GM12874 (cell line): ENCODE data around the gene KIF5A.

Experiments used
- TF ChIP-seq, protein P1 (sequence below): IDR thresholded peaks from 2 replicates; pipeline ENCODE4 v1.5.1; 2011; ENCODE audit warnings: low read depth, mild to moderate bottlenecking, control low read depth, low read length, moderate library complexity; ENCODE audit not compliant: insufficient read depth

The KIF5A gene

DNA sequence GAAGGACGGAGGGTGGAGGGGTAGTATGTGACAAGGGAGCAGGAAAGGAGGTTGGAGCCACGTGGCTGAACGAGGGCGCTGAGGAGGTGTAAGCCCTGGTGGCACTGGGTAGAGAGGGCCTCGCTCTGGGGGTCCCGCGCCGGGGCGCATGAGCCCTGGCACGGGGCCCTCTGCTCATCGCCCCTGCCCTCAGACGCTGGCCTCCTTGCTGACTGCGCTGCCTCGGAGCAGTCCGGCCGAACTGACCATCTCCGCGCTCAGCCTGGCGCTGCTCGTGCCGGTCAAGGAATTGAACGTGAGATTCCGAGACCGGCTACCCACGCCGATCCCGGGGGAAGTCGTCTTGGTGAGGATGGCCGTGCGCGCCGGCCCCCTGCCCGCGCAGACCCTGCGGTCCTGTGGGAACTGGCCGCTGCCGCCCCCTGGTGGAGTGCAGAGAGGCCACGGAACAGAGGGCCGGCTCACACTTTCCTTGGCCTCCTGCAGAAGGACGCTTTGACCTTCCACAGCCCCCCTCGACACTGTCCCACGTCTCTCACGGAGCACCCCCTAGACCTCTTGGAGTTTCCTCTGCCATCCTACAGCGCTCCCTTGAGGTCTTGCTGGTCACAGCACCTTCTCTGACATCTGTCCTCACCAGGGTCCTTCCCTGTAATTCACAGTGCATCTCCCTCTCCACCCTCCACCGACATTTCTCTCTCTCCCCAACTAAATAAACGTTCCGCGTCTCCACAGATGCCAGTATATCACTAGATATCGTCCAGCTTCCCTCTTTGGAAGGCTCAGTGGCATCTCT lies 71.9 kb downstream of the KIF5A start:
- TF ChIP-seq, protein P1, sequence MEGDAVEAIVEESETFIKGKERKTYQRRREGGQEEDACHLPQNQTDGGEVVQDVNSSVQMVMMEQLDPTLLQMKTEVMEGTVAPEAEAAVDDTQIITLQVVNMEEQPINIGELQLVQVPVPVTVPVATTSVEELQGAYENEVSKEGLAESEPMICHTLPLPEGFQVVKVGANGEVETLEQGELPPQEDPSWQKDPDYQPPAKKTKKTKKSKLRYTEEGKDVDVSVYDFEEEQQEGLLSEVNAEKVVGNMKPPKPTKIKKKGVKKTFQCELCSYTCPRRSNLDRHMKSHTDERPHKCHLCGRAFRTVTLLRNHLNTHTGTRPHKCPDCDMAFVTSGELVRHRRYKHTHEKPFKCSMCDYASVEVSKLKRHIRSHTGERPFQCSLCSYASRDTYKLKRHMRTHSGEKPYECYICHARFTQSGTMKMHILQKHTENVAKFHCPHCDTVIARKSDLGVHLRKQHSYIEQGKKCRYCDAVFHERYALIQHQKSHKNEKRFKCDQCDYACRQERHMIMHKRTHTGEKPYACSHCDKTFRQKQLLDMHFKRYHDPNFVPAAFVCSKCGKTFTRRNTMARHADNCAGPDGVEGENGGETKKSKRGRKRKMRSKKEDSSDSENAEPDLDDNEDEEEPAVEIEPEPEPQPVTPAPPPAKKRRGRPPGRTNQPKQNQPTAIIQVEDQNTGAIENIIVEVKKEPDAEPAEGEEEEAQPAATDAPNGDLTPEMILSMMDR = peak; percentile 92

DNA sequence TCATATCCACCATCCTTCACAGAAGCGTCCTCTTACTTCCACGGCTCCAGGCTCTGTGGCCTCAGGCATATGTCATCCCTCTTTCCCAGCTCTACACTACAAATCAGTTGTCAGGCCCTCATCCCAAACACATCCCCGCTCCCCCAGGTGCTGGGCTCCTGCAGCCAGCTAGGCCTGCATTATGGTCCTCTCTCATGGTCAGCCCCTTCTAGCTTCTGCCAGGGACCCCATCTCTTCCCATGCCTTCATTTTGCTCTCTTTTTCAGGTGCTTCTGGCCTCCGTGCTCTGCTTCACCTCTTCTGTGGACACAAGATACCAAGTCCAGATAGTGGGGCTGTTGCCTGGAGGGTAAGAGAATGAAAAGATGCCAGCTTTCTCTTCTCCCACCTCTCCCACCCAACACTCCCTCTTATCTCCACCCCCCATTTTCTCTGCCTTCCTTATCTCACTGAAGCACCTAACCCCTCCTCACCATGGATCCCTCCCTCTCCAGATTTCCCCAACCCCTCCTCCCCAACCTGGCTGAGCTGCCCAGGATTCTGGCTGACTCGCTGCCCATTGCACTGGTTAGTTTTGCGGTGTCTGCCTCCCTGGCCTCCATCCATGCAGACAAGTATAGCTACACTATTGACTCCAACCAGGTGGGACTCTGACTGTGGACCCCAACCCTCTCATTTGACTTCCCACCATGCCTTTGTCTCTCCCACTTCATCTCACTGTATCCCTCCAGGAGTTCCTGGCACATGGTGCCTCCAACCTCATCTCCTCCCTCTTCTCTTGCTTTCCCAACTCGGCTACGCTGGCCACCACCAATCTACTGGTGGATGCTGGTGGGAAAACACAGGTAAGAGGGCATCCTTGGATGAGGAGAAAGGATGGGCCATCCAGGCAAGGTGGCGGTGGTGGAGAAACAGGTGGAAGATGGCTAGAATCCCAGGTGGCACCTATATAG lies 72.7 kb downstream of the KIF5A start:
- TF ChIP-seq, protein P1 = no peak

DNA sequence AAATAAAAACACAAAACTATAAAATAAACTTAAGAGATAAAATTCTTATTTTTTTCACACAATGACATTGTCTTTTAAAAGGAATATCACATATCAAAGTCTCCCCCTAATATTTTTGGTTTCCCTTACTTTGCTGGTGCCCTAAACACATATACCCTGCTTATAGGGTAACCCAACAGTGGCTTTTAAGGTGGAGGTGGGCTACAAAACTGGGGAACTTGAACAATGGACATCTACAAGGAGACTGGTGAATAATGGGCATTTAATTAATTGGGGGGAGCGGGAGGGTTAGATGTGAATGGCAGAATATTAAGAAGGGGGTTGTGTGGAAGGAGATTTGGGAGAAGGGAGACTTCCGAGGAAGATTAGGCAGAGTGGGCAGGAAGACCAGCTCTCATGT lies 73.5 kb downstream of the KIF5A start:
- TF ChIP-seq, protein P1 = no peak

DNA sequence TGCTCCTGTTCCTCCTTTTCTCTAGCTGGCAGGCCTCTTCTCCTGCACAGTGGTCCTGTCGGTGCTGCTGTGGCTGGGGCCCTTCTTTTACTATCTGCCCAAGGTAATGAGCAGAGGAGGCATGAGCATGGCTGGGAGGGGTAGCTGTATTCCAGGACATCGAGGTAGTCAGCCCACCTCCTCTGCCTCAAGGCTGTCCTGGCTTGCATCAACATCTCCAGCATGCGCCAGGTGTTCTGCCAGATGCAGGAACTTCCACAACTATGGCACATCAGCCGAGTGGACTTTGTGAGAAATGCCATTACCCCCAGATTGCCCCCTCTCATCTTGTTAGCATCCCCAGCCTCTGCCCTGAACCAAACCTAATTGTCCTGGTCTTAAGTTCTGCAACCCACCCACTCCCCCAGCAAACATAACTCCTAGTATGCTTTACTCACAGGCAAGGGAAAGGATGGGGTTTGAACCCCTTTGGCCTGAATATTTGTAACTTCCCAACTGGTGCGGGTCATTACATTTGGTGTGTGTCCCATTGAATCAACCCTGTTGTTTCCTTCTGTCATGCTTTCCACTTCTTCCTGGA lies 74.1 kb downstream of the KIF5A start:
- TF ChIP-seq, protein P1 = no peak

DNA sequence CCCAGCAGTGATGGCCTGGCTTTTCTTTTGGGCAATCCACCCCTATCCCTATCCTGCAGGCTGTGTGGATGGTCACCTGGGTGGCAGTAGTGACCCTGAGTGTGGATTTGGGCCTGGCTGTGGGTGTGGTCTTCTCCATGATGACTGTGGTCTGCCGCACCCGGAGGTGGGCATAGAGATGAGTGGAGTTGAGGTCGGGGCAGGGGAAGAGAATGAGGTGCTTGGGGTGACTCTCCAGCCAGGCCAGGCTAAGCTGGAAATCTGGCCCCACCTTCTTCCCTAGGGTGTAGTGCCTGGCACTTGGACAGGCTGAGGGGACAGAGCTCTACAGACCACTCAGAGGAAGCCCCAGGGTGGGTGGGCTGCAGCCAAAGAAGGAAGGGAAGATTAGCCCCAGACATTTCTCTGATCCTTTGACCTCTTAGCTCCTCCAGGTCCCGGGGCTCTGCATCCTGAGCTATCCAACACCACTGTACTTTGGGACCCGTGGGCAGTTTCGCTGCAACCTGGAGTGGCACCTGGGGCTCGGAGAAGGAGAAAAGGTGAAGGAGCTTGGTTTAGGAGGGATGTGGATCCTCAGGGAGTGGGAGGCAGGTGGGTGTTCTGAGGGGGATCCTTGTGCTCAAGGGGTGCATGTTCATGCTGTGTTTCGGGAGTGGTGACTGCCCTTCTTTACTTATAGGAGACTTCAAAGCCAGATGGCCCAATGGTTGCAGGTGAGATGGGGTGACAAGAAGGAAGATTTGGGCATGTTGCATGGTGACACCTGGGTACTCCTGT lies 74.8 kb downstream of the KIF5A start:
- TF ChIP-seq, protein P1 = no peak

DNA sequence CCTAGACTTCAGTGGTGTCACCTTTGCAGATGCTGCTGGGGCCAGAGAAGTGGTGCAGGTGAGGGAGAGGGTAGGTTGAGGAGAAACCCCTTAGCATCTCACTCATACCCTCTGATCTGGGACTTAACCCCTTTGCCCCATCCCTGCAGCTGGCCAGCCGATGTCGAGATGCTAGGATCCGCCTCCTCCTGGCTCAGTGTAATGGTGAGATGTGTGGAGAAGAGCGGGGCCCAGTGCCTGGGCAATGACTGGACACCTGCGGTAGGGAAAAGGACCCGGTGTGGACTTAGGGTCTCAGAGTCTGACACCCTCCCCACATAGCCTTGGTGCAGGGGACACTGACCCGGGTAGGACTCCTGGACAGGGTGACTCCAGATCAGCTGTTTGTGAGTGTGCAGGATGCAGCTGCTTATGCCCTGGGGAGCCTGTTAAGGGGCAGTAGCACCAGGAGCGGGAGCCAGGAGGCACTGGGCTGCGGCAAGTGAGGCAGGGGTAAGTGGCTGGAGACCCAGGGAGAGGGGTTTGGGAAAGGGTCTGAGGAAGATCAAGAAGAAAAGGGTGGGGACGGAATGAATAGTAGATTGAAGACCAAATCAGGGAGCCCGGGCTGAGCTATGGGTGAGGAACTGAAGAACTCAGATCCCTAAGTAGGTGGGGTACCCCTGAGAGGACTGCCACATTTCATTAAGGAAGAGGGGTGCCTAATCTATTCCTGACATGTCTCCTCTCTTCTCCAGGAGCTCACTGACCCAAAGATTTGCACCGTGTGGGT lies 75.6 kb downstream of the KIF5A start:
- TF ChIP-seq, protein P1 = no peak
